ENCODE measurements around the gene OMP. TPM values are rescaled to one million over a fixed set of nuclear protein-coding genes. Genes with fewer than 3 reads are reported as not detected.

OMP gene
- total and polyA plus RNA-seq, 2 donors (not counting 1 experiment from before 2014, with no cell fraction given), result not detected

GRCh38 chr11:77056814-77057402 is 45.7 kb upstream of the OMP start:
- Mint-ChIP-seq H3K9me3 (ENCODE audit: insufficient read depth) (peaks cover 3% of the 10 kb centered on the region), H3K4me1 (no peaks in the 10 kb centered on the region), H3K4me3 (no peak overlapping the region), H3K27ac (no peak overlapping the region), H3K27me3 (peaks cover 19% of the 10 kb centered on the region)
- TF ChIP-seq EZH2 (IDR thresholded peaks at IDR 0.05; ENCODE audit: borderline replicate concordance, insufficient read depth, low read depth, low read length, poor library complexity, severe bottlenecking), result no peak
- TF ChIP-seq CTCF (IDR thresholded peaks at IDR 0.05), result no peak
- Histone ChIP-seq H4K20me1 (ENCODE audit: control insufficient read depth, insufficient read depth, low read length, poor library complexity, severe bottlenecking) (no peaks in the 10 kb centered on the region), H3K9me3 (ENCODE audit: control extremely low read depth in 1 of 3, control insufficient read depth in 2 of 3, insufficient read depth in 1 of 3, low read length in 2 of 3) (peaks cover 1 to 24% (median 10%) of the 10 kb centered on the region in 3 donors), H3K4me1 (ENCODE audit: control insufficient read depth in 2 of 2, insufficient read depth in 2 of 2, low read length in 2 of 2) (no peaks in the 10 kb centered on the region), H3K9ac (ENCODE audit: low read length) (no peak overlapping the region), H3K4me3 (ENCODE audit: control extremely low read depth in 1 of 5, extremely low read depth in 1 of 5, insufficient read depth in 1 of 5, low read depth in 2 of 5, low read length in 4 of 5) (no peak overlapping the region), H3K79me2 (ENCODE audit: control insufficient read depth, insufficient read depth, low read length) (no peaks in the 10 kb centered on the region), H3K27ac (ENCODE audit: low read length in 2 of 2) (no peak overlapping the region), H3K4me2 (replicated peaks; ENCODE audit: low read depth, low read length, poor library complexity, severe bottlenecking) (no peak overlapping the region), H3K27me3 (replicated peaks in 1 of 4; ENCODE audit: control extremely low read depth in 1 of 4, control insufficient read depth in 3 of 4, insufficient read depth in 4 of 4, low read length in 3 of 4) (peaks cover 0 to 10% (median 0%) of the 10 kb centered on the region in 4 experiments), H3K36me3 (replicated peaks in 1 of 2; ENCODE audit: control extremely low read depth in 1 of 2, control insufficient read depth in 1 of 2, extremely low read depth in 1 of 2, insufficient read depth in 2 of 2, low read length in 1 of 2) (no peaks in the 10 kb centered on the region), H2AFZ (ENCODE audit: insufficient read depth, low read depth, low read length, poor library complexity, severe bottlenecking) (no peak overlapping the region)
- intact Hi-C loops (cut with micrococcal nuclease), result no loop called here
- CTCF ChIA-PET, result interaction anchor here (1.5 kb wide), 1 partner anchor 10 kb away, joined by 4 read pairs; no protein-coding TSS in a partner anchor
- DNase-seq (no peak), ATAC-seq (ENCODE audit: low read depth) (no peak)
- POLR2A ChIA-PET, result no interaction called here
- WGBS (ENCODE audit: insufficient coverage), result 83% methylated on average over 1 of the region's 3 CpGs

- Histone ChIP-seq H3K9me3 (ENCODE audit: control extremely low read depth in 1 of 3, control insufficient read depth in 2 of 3, insufficient read depth in 1 of 3, low read length in 2 of 3) (peaks cover 1 to 26% (median 10%) of the 10 kb centered on the region in 3 donors), H3K36me3 (replicated peaks in 1 of 2; ENCODE audit: control extremely low read depth in 1 of 2, control insufficient read depth in 1 of 2, extremely low read depth in 1 of 2, insufficient read depth in 2 of 2, low read length in 1 of 2) (no peaks in the 10 kb centered on the region), H3K4me2 (replicated peaks; ENCODE audit: low read depth, low read length, poor library complexity, severe bottlenecking) (no peak overlapping the region), H3K9ac (ENCODE audit: low read length) (no peak overlapping the region), H3K27me3 (replicated peaks in 1 of 4; ENCODE audit: control extremely low read depth in 1 of 4, control insufficient read depth in 3 of 4, insufficient read depth in 4 of 4, low read length in 3 of 4) (peaks cover 0 to 10% (median 0%) of the 10 kb centered on the region in 4 experiments), H4K20me1 (ENCODE audit: control insufficient read depth, insufficient read depth, low read length, poor library complexity, severe bottlenecking) (no peaks in the 10 kb centered on the region), H3K27ac (ENCODE audit: low read length in 2 of 2) (no peak overlapping the region), H3K4me3 (ENCODE audit: control extremely low read depth in 1 of 5, extremely low read depth in 1 of 5, insufficient read depth in 1 of 5, low read depth in 2 of 5, low read length in 4 of 5) (no peak overlapping the region), H3K4me1 (ENCODE audit: control insufficient read depth in 2 of 2, insufficient read depth in 2 of 2, low read length in 2 of 2) (no peaks in the 10 kb centered on the region), H2AFZ (ENCODE audit: insufficient read depth, low read depth, low read length, poor library complexity, severe bottlenecking) (no peak overlapping the region), H3K79me2 (ENCODE audit: control insufficient read depth, insufficient read depth, low read length) (no peaks in the 10 kb centered on the region)
- POLR2A ChIA-PET, result no interaction called here
- no peak for TF ChIP-seq CTCF (IDR thresholded peaks at IDR 0.05)
- no peak for TF ChIP-seq EZH2 (IDR thresholded peaks at IDR 0.05; ENCODE audit: borderline replicate concordance, insufficient read depth, low read depth, low read length, poor library complexity, severe bottlenecking)
- DNase-seq (no peak), ATAC-seq (ENCODE audit: low read depth) (no peak)
- Mint-ChIP-seq H3K4me3 (no peak overlapping the region), H3K4me1 (no peaks in the 10 kb centered on the region), H3K27me3 (peaks cover 19% of the 10 kb centered on the region), H3K27ac (no peak overlapping the region), H3K9me3 (ENCODE audit: insufficient read depth) (peaks cover 3% of the 10 kb centered on the region)
- intact Hi-C loops (cut with micrococcal nuclease), result no loop called here
- 79% methylated on average over 4 of the region's 9 CpGs for WGBS (ENCODE audit: insufficient coverage)
- CTCF ChIA-PET, result interaction anchor here (0.6 to 1.3 kb wide), 2 partner anchors 34 to 284 kb away, joined by 3 to 4 read pairs; no protein-coding TSS in a partner anchor
Measured at GRCh38 chr11:77057938-77058474, 44.6 kb upstream of the OMP start.
